IPS DF 19.7 (cell line): ENCODE measurements around the gene ATP2B3.

Source experiments
- DNase-seq: peaks from one replicate; pipeline ENCODE4 v3.0.0-alpha.2; 2013; ENCODE audit warnings: low read depth, low spot score

Gene ATP2B3

GRCh38 chrX:153507484-153508178, 9.8 kb upstream of the ATP2B3 start:
- peak; percentile 12 for DNase-seq

GRCh38 chrX:153509592-153509991, 7.8 kb upstream of the ATP2B3 start:
- DNase-seq, result no peak

GRCh38 chrX:153510383-153510782, 7.1 kb upstream of the ATP2B3 start:
- DNase-seq, result no peak

- DNase-seq, result no peak
Observed at GRCh38 chrX:153511784-153512500, 5.5 kb upstream of the ATP2B3 start.

GRCh38 chrX:153512501-153512893, 4.9 kb upstream of the ATP2B3 start:
- no peak for DNase-seq

- no peak for DNase-seq
Observed at GRCh38 chrX:153513265-153513664, 4.2 kb upstream of the ATP2B3 start.

- no peak for DNase-seq
Observed at GRCh38 chrX:153514259-153514658, 3.2 kb upstream of the ATP2B3 start.

GRCh38 chrX:153515435-153515834, 2.0 kb upstream of the ATP2B3 start:
- no peak for DNase-seq

- DNase-seq, result no peak
Observed at GRCh38 chrX:153516073-153516472, 1.4 kb upstream of the ATP2B3 start.

- no peak for DNase-seq
Observed at GRCh38 chrX:153517946-153518834, 748 bp downstream of the ATP2B3 start.

- DNase-seq, result no peak
Observed at GRCh38 chrX:153519569-153520286, 2.3 kb downstream of the ATP2B3 start.

- DNase-seq, result no peak
Observed at GRCh38 chrX:153520287-153520917, 3.0 kb downstream of the ATP2B3 start.

GRCh38 chrX:153521034-153521433, 3.6 kb downstream of the ATP2B3 start:
- DNase-seq, result no peak

GRCh38 chrX:153522259-153522658, 4.8 kb downstream of the ATP2B3 start:
- DNase-seq, result no peak

GRCh38 chrX:153523269-153523668, 5.8 kb downstream of the ATP2B3 start:
- DNase-seq, result no peak

- no peak for DNase-seq
Observed at GRCh38 chrX:153524234-153524633, 6.8 kb downstream of the ATP2B3 start.

- no peak for DNase-seq
Observed at GRCh38 chrX:153525451-153525850, 8.0 kb downstream of the ATP2B3 start.

- DNase-seq, result no peak
Observed at GRCh38 chrX:153526042-153526441, 8.6 kb downstream of the ATP2B3 start.

GRCh38 chrX:153526801-153527200, 9.4 kb downstream of the ATP2B3 start:
- DNase-seq, result no peak

GRCh38 chrX:153527208-153527607, 9.8 kb downstream of the ATP2B3 start:
- DNase-seq, result no peak
